H9 (cell line): ENCODE measurements around the gene ENTPD6. TPM values are rescaled to one million over a fixed set of nuclear protein-coding genes. Genes with fewer than 3 reads are reported as not detected.

ENCODE experiments used
- DNase-seq: peaks from one replicate; pipeline ENCODE4 v3.0.0-alpha.2; 2017
- H2AFZ ChIP-seq: one replicate; pipeline ENCODE4 v1.6.1; 2013; ENCODE audit warnings: mild to moderate bottlenecking, low read length, control low read depth, moderate library complexity
- H2AK5ac ChIP-seq: 2 replicates; pipeline ENCODE4 v1.6.1; 2013; ENCODE audit warnings: low read length, control low read depth, mixed read lengths; ENCODE audit not compliant: insufficient read length
- H2BK120ac ChIP-seq: one replicate; pipeline ENCODE4 v1.6.1; 2013; ENCODE audit warnings: low read depth, mild to moderate bottlenecking, low read length, control low read depth, inconsistent platforms; ENCODE audit not compliant: poor library complexity, severe bottlenecking
- H2BK12ac ChIP-seq: 2 replicates; pipeline ENCODE4 v1.6.1; 2013; ENCODE audit warnings: low read length, control low read depth, mixed read lengths, low read depth; ENCODE audit not compliant: insufficient read length
- H2BK15ac ChIP-seq: 2 replicates; pipeline ENCODE4 v1.6.1; 2013; ENCODE audit warnings: low read depth, low read length, control low read depth
- H2BK20ac ChIP-seq: one replicate; pipeline ENCODE4 v1.6.1; 2013; ENCODE audit warnings: low read depth, mild to moderate bottlenecking, low read length, control low read depth, inconsistent platforms; ENCODE audit not compliant: poor library complexity, severe bottlenecking
- H2BK5ac ChIP-seq: 2 replicates; pipeline ENCODE4 v1.6.1; 2013; ENCODE audit warnings: low read length, control low read depth, mixed read lengths; ENCODE audit not compliant: insufficient read length
- H3K14ac ChIP-seq: 2 replicates; pipeline ENCODE4 v1.6.1; 2013; ENCODE audit warnings: low read length, control low read depth; ENCODE audit not compliant: insufficient read depth
- H3K18ac ChIP-seq: 2 replicates; pipeline ENCODE4 v1.6.1; 2013; ENCODE audit warnings: low read depth, mild to moderate bottlenecking, mixed read lengths, low read length, control low read depth; ENCODE audit not compliant: insufficient read length
- H3K23ac ChIP-seq: 2 replicates; pipeline ENCODE4 v1.6.1; 2013; ENCODE audit warnings: low read length, control low read depth, mixed read lengths, low read depth; ENCODE audit not compliant: insufficient read length
- H3K23me2 ChIP-seq: 2 replicates; pipeline ENCODE4 v1.6.1; 2013; ENCODE audit warnings: low read depth, mild to moderate bottlenecking, mixed read lengths, low read length, control low read depth; ENCODE audit not compliant: insufficient read length, poor library complexity, severe bottlenecking
- H3K27ac ChIP-seq: 2 replicates; pipeline ENCODE4 v1.5.1; 2013; ENCODE audit warnings: low read length, control low read depth, mixed read lengths, low read depth; ENCODE audit not compliant: insufficient read length
- H3K27me3 ChIP-seq: 2 replicates; pipeline ENCODE4 v1.6.1; 2013; ENCODE audit warnings: low read length, control low read depth, inconsistent platforms; ENCODE audit not compliant: insufficient read depth
- H3K4ac ChIP-seq: 2 replicates; pipeline ENCODE4 v1.6.1; 2013; ENCODE audit warnings: low read depth, mild to moderate bottlenecking, control low read depth, inconsistent platforms, low read length, moderate library complexity
- H3K4me1 ChIP-seq: 2 replicates; pipeline ENCODE4 v1.6.1; 2013; ENCODE audit warnings: low read length, control low read depth, inconsistent platforms; ENCODE audit not compliant: insufficient read depth
- H3K4me2 ChIP-seq: 2 replicates; pipeline ENCODE4 v1.6.1; 2013; ENCODE audit warnings: low read length, control low read depth, mixed read lengths; ENCODE audit not compliant: insufficient read length, insufficient read depth
- H3K56ac ChIP-seq: 2 replicates; pipeline ENCODE4 v1.6.1; 2013; ENCODE audit warnings: low read depth, mild to moderate bottlenecking, mixed read lengths, low read length, control low read depth; ENCODE audit not compliant: insufficient read length
- H3K79me1 ChIP-seq: 2 replicates; pipeline ENCODE4 v1.6.1; 2013; ENCODE audit warnings: low read depth, mild to moderate bottlenecking, moderate library complexity, low read length, control low read depth, inconsistent platforms; ENCODE audit not compliant: insufficient read depth, poor library complexity, severe bottlenecking
- H3K79me2 ChIP-seq: 2 replicates; pipeline ENCODE4 v1.6.1; 2013; ENCODE audit warnings: low read length, control low read depth, inconsistent platforms; ENCODE audit not compliant: insufficient read depth
- H3K9ac ChIP-seq: 2 replicates; pipeline ENCODE4 v1.6.1; 2013; ENCODE audit warnings: low read length, control low read depth, mixed read lengths; ENCODE audit not compliant: insufficient read length; ENCODE audit errors: extremely low read depth
- H3K9me3 ChIP-seq: one replicate; pipeline ENCODE4 v1.6.1; 2013; ENCODE audit warnings: low read depth, low read length, inconsistent platforms; ENCODE audit not compliant: control insufficient read depth
- H3T11ph ChIP-seq: one replicate; pipeline ENCODE4 v1.6.1; 2013; ENCODE audit warnings: mild to moderate bottlenecking, low read length, control low read depth, inconsistent platforms
- H4K20me1 ChIP-seq: one replicate; pipeline ENCODE4 v1.6.1; 2013; ENCODE audit not compliant: control insufficient read depth, insufficient read length, insufficient read depth
- H4K5ac ChIP-seq: 2 replicates; pipeline ENCODE4 v1.6.1; 2013; ENCODE audit warnings: low read depth, mild to moderate bottlenecking, mixed read lengths, low read length, control low read depth; ENCODE audit not compliant: insufficient read length
- H4K8ac ChIP-seq: replicated peaks from 2 replicates; pipeline ENCODE4 v1.6.1; 2013; ENCODE audit warnings: low read length, control low read depth, mixed read lengths, low read depth; ENCODE audit not compliant: insufficient read length
- H4K91ac ChIP-seq: 2 replicates; pipeline ENCODE4 v1.6.1; 2013; ENCODE audit warnings: low read depth, mild to moderate bottlenecking, moderate library complexity, mixed read lengths, low read length, control low read depth; ENCODE audit not compliant: insufficient read length
- H3K27ac Mint-ChIP-seq, 3 experiments: 2 replicates in 2 of 3; 3 replicates in 1 of 3; pipeline ENCODE4 v1.8.0; 2020 to 2021; ENCODE audit warnings: mixed read lengths in 3 of 3, mild to moderate bottlenecking in 1 of 3, moderate library complexity in 1 of 3
- H3K27me3 Mint-ChIP-seq: 2 replicates; pipeline ENCODE4 v1.8.0; 2021; ENCODE audit warnings: low read depth, mild to moderate bottlenecking, moderate library complexity, mixed read lengths
- H3K36me3 Mint-ChIP-seq, 3 experiments: 2 replicates in 2 of 3; 3 replicates in 1 of 3; pipeline ENCODE4 v1.8.0; 2020 to 2021; ENCODE audit warnings: low read depth in 3 of 3, mixed read lengths in 3 of 3; ENCODE audit not compliant: insufficient read depth in 1 of 3
- H3K4me1 Mint-ChIP-seq, 2 experiments: 2 replicates each; pipeline ENCODE4 v1.8.0; 2020; ENCODE audit warnings: mixed read lengths in 2 of 2
- H3K4me3 Mint-ChIP-seq, 2 experiments: 2 replicates in 1 of 2; 3 replicates in 1 of 2; pipeline ENCODE4 v1.8.0; 2020 to 2021; ENCODE audit warnings: mild to moderate bottlenecking in 2 of 2, mixed read lengths in 2 of 2, moderate library complexity in 1 of 2
- H3K9me3 Mint-ChIP-seq, 2 experiments: 2 replicates in 1 of 2; 3 replicates in 1 of 2; pipeline ENCODE4 v1.8.0; 2020; ENCODE audit warnings: mild to moderate bottlenecking in 2 of 2, mixed read lengths in 2 of 2, moderate library complexity in 1 of 2
- CTCF ChIP-seq: fragments of 200-600 bp; sonication (generic); conservative IDR thresholded peaks from 3 replicates; pipeline ENCODE4 v1.8.0; 2021; ENCODE audit warnings: antibody characterized with exemption, mild to moderate bottlenecking
- WGBS: extraction: QIAGEN DNeasy Blood & Tissue Kit; methylation state at CpG from one replicate; pipeline ENCODE4 v1.1.7; 2013; ENCODE audit warnings: missing lambda C conversion rate, low lambda C conversion rate, mixed read lengths; ENCODE audit not compliant: insufficient read length; ENCODE audit errors: extremely low coverage; 5-methylcytosine and 5-hydroxymethylcytosine counted together
- total RNA-seq: library from RNA; stranded (reverse); gene quantifications from 2 replicates; pipeline ENCODE4 v1.2.1, GENCODE V29; 2021

The ENTPD6 gene
- total RNA-seq, 1 experiment from 2014 or later: 57.4 TPM

GRCh38 chr20:25146976-25147375 lies 48.5 kb upstream of the ENTPD6 start:
- H3K23me2 ChIP-seq: no peaks in the 10 kb centered on the region
- no peak overlapping the region for H3K56ac ChIP-seq
- H2BK20ac ChIP-seq: no peak overlapping the region
- H3K79me1 ChIP-seq: no peaks in the 10 kb centered on the region
- H4K8ac ChIP-seq: no peak overlapping the region
- Mint-ChIP-seq H3K4me3 (no peak overlapping the region), H3K36me3 (no peaks in the 10 kb centered on the region), H3K9me3 (no peaks in the 10 kb centered on the region), H3K4me1 (peaks cover 0 to 4% of the 10 kb centered on the region in 2 experiments; a peak in 1 of 4 replicates), H3K27me3 (peaks cover 15% of the 10 kb centered on the region), H3K27ac (no peak overlapping the region)
- no peaks in the 10 kb centered on the region for H3K4me1 ChIP-seq
- no peak overlapping the region for H3K4me2 ChIP-seq
- H3K79me2 ChIP-seq: no peaks in the 10 kb centered on the region
- no peak overlapping the region for H3K4ac ChIP-seq
- H2AK5ac ChIP-seq: no peak overlapping the region
- no peak overlapping the region for H3K27ac ChIP-seq
- no peak overlapping the region for H4K5ac ChIP-seq
- H3K18ac ChIP-seq: no peak overlapping the region
- no peaks in the 10 kb centered on the region; the same call in 1 of the 2 replicates for H3K27me3 ChIP-seq
- H2BK15ac ChIP-seq: no peak overlapping the region
- H2BK12ac ChIP-seq: no peak overlapping the region
- no peak for DNase-seq
- H4K91ac ChIP-seq: no peak overlapping the region
- no peak overlapping the region for H2AFZ ChIP-seq
- H2BK5ac ChIP-seq: no peak overlapping the region
- no peak overlapping the region for H3K9ac ChIP-seq
- no peak overlapping the region for H3T11ph ChIP-seq
- no peaks in the 10 kb centered on the region for H4K20me1 ChIP-seq
- no peaks in the 10 kb centered on the region for H3K9me3 ChIP-seq
- H3K14ac ChIP-seq: no peak overlapping the region
- WGBS: no CpG with 5 or more reads among the region's 8 CpGs
- TF ChIP-seq CTCF: no peak
- H3K23ac ChIP-seq: no peak overlapping the region
- H2BK120ac ChIP-seq: no peak overlapping the region
